Psoas muscle (tissue), 8 donors: ENCODE results near the gene ARHGEF12. TPM values are rescaled to one million over a fixed set of nuclear protein-coding genes. Genes with fewer than 3 reads are reported as not detected.

Source experiments
- ATAC-seq, 4 donors: fragments of 200-7000 bp; cut with Tn5 transposase; one replicate each; pipeline ENCODE4 v1.9.1; 2020; ENCODE audit warnings: moderate library complexity in 3 of 4, mild to moderate bottlenecking in 2 of 4
- DNase-seq, 2 donors: peaks; one replicate each; pipeline ENCODE4 v3.0.0-alpha.2; 2020
- H3K27ac ChIP-seq: fragments of 200-600 bp; one replicate; pipeline ENCODE4 v1.8.0; 2022
- H3K27me3 ChIP-seq, 3 donors: fragments of 200-600 bp in 1 of 3; one replicate each; pipeline versions ENCODE4 v1.6.1 to v1.8.0; 2013 to 2022; ENCODE audit warnings: low read length in 2 of 3, mild to moderate bottlenecking in 2 of 3, moderate library complexity in 1 of 3; ENCODE audit not compliant: insufficient read depth in 3 of 3
- H3K36me3 ChIP-seq, 2 donors: fragments of 200-600 bp in 1 of 2; one replicate each; pipeline versions ENCODE4 v1.6.1 to v1.8.0; 2013 to 2022; ENCODE audit warnings: low read depth in 1 of 2, mild to moderate bottlenecking in 1 of 2, moderate library complexity in 1 of 2; ENCODE audit not compliant: insufficient read depth in 1 of 2
- H3K4me1 ChIP-seq: fragments of 200-600 bp; one replicate; pipeline ENCODE4 v1.8.0; 2022
- H3K4me3 ChIP-seq: fragments of 200-600 bp; one replicate; pipeline ENCODE4 v1.8.0; 2022; ENCODE audit warnings: mild to moderate bottlenecking
- H3K9me3 ChIP-seq: fragments of 200-600 bp; one replicate; pipeline ENCODE4 v1.8.0; 2022
- CTCF ChIP-seq: fragments of 200-600 bp; IDR thresholded peaks from one replicate; pipeline ENCODE4 v1.8.0; 2022; ENCODE audit warnings: antibody characterized with exemption
- WGBS, 3 donors: extraction: QIAGEN DNeasy Blood & Tissue Kit; methylation state at CpG; one replicate each; pipeline versions ENCODE4 v1.1.6 to v1.1.7; 2013; 5-methylcytosine and 5-hydroxymethylcytosine counted together
- intact Hi-C, 2 donors: fragments of 100-400 bp; cut with DNase I; formaldehyde crosslinking; loops; one replicate each; pipeline versions ENCODE4 v1.11.0 to v1.14.2; 2022
- polyA plus RNA-seq, 3 donors: library from polyadenylated mRNA; stranded (reverse); fragments of 200-250 nt; gene quantifications; one replicate each; pipeline ENCODE4 v1.2.3, GENCODE V29; 2013
- total RNA-seq, 4 donors: library from RNA; stranded (reverse); fragmentation: NEBNext Ultra II Directional in 2 of 4; extraction: Animal tissue kit (Norgen Biotek cat#: 25700) in 2 of 4; gene quantifications; one replicate each; pipeline versions ENCODE4 v1.2.1 to v1.2.4, GENCODE V29; 2021 to 2023
- donor health status: healthy with polysubstance abuse.
- donor health status: DM: no; HTN: no; CAD: no; lungs with moderate emphysema.
- donor health status: Bipolar disorder and iron deficiency.
- donor health status: healthy.
- donor health status: DM: yes; HTN: yes; CAD: no.
- donor health status: DM: no; HTN: no; CAD: no.
- donor health status: DM: no; HTN: no; CAD: no.
- donor health status: DM: yes; HTN: yes; CAD: no.

The ARHGEF12 gene
- total and polyA plus RNA-seq, 7 donors = 14.8 to 102 (median 45.6) TPM

- no peak overlapping the region for H3K27ac ChIP-seq
- no peaks in the 10 kb centered on the region for H3K36me3 ChIP-seq
- 86 to 90% (median 88%) methylated on average over 8 of the region's 8 CpGs for WGBS, 3 donors
- no peak overlapping the region for H3K4me3 ChIP-seq
- H3K9me3 ChIP-seq = no peaks in the 10 kb centered on the region
- DNase-seq (no peak), ATAC-seq (no peak)
- no peak for TF ChIP-seq CTCF
- H3K27me3 ChIP-seq = peaks cover 0 to 33% (median 0%) of the 10 kb centered on the region in 3 donors
- intact Hi-C loops = no loop called here
- H3K4me1 ChIP-seq = no peaks in the 10 kb centered on the region
These were observed 162.9 kb downstream of the ARHGEF12 start for GRCh38 chr11:120499088-120499487.

- intact Hi-C loops = loop anchor here in 1 of 2 donors (10.0 kb wide), 1 partner anchor 695 kb away; no protein-coding TSS in a partner anchor
- H3K4me1 ChIP-seq = no peaks in the 10 kb centered on the region
- no peak overlapping the region for H3K4me3 ChIP-seq
- ATAC-seq (no peak), DNase-seq (no peak)
- no peaks in the 10 kb centered on the region for H3K36me3 ChIP-seq
- no peak for TF ChIP-seq CTCF
- no peak overlapping the region for H3K27ac ChIP-seq
- H3K9me3 ChIP-seq = no peaks in the 10 kb centered on the region
- H3K27me3 ChIP-seq = peaks cover 0 to 40% (median 0%) of the 10 kb centered on the region in 3 donors
- 72 to 77% (median 72%) methylated on average over 5 of the region's 5 CpGs for WGBS, 3 donors
These were observed 163.6 kb downstream of the ARHGEF12 start for GRCh38 chr11:120499859-120500258.

- 33 to 38% (median 35%) methylated on average over 14 of the region's 14 CpGs for WGBS, 3 donors
- TF ChIP-seq CTCF = no peak
- ATAC-seq (no peak), DNase-seq (peak in 1 of 2 donors; percentile 55)
- Histone ChIP-seq H3K9me3 (no peaks in the 10 kb centered on the region), H3K4me3 (no peak overlapping the region), H3K4me1 (no peaks in the 10 kb centered on the region), H3K27me3 (peaks cover 0 to 47% (median 0%) of the 10 kb centered on the region in 3 donors), H3K27ac (no peak overlapping the region), H3K36me3 (no peaks in the 10 kb centered on the region)
- intact Hi-C loops = loop anchor here in 1 of 2 donors (10.0 kb wide), 1 partner anchor 694 kb away; no protein-coding TSS in a partner anchor
These were observed 164.3 kb downstream of the ARHGEF12 start for GRCh38 chr11:120500414-120501071.

- TF ChIP-seq CTCF = no peak
- Histone ChIP-seq H3K27me3 (peaks cover 0 to 56% (median 0%) of the 10 kb centered on the region in 3 donors), H3K36me3 (no peaks in the 10 kb centered on the region), H3K27ac (no peak overlapping the region), H3K4me1 (no peaks in the 10 kb centered on the region), H3K4me3 (no peak overlapping the region), H3K9me3 (no peaks in the 10 kb centered on the region)
- WGBS, 3 donors = 61 to 68% (median 68%) methylated on average over 2 of the region's 2 CpGs
- intact Hi-C loops = loop anchor here in 1 of 2 donors (10.0 kb wide), 1 partner anchor 693 kb away; no protein-coding TSS in a partner anchor
- ATAC-seq = no peak
- no peak for DNase-seq
These were observed 165.2 kb downstream of the ARHGEF12 start for GRCh38 chr11:120501440-120501839.
